GM18502 (cell line): ENCODE data around the gene PUSL1.

ENCODE experiments used
- ATAC-seq: cut with Tn5 transposase; IDR thresholded peaks from one replicate; pipeline ENCODE4 v1.9.1; 2021; ENCODE audit warnings: mild to moderate bottlenecking; ENCODE audit not compliant: unreplicated experiment, poor library complexity

The PUSL1 gene

DNA sequence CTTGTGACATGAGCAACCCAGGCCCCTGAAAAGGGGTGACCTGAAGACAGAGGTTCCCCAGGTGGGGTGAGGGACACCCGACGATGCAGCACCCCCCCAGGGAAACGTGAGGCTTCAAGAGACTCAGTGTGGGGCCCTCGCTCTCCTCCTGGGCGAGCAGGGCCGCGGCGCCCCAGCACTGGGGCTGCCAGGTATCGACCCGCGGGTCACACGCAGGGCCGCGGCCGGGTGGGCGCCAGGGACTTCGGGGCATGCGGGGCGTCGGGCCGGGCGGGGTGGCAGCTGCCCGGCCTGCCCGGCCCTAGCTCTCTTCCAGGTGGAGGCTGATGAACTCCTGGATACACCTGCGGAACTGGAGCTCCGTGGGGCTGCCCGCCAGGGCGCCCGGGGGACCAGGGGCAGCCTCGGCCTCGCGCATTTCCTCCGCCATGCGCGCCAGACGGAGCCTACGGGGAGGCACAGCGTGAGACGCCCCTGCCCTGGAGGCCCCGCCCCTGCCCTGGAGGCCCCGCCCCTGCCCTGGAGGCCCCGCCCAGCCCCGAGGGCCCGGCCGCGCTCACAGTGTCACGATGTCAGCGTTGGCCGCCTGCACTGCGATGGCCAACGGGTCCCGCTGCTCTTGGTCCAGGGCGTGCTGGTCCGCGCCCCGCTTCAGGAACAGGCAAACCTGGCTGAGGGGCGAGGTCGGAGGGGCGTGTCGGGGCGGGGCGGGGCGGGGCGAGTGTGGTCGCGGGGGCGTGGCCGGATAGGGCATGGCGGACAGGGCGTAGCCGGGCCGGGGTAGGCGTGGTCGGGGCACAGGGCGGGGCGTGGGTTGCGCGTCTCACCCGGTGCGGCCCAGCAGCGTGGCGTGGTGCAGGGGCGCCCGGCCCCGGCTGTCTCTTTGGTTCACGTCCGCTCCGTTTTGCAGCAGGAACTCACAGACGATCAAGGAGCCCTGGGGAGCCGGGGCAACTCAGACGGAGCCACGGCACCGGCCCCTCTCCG lies 14.8 kb upstream of the PUSL1 start:
- ATAC-seq, result no peak

DNA sequence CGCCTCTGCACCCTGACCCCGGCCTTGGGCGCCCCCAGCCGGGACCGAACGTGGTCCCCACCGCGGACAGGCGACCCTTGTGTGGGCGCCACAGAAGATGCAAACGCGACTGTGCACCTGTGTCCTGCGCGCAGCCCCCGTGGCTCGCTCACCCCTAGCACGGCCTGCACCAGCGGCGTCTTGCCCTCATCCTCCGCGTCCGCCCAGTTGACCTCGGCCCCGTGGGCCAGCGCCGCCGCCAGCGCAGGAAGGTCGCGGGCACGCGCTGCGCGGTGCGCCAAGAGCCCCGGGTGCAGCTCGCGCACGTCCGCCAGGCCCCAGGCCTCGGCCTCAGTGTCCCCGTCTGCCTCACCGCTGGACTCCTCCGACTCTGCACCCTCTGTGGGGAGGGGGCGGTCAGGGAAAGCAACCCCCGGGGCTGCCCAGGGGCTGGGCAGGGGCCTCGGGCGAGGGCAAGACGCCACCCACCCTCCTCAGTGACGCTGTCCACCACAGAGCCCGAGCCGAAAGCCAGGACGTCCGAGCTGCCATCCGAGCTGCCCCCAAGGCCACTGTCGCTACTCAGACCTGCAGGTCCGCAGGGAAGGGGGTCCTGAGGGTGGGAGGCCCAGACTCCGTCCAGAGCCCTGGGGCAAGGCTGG lies 14.0 kb upstream of the PUSL1 start:
- no peak for ATAC-seq

DNA sequence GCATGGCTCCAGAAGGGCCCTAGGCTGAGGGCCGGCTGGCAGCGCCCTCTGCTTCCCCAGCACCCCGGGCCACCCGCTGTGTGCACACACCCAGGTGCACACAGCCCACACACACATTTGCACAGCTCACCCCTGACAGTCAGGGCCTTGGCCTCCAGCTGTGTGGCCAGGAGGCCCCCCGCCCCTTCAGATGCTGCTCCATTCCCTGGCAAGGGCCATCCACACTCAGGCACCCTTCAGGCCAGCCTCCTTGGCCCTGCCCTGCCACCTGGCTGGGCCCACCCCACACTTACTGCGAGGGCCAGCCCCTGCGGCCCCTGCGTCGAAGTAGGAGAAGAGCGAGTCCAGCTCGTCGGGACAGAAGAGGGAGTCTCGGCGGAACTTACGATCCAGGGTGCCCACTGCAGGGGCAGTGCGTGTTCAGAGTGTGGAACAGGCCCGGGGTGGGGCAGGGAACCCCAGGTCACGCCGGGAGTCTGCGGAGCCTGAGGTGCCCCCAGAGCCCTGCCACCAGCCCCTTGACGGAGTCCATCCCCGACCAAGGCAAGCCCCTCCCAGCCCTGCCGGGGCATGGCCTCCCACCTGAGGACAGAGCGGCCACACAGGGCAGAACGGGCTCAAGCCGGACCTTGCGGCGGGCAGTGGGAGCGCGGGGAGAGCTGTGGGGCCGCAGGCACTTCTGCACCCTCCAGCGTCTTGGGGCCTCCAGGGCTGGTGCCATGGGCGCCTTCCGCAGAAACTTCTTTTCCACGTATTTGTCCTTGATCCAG lies 13.1 kb upstream of the PUSL1 start:
- no peak for ATAC-seq

DNA sequence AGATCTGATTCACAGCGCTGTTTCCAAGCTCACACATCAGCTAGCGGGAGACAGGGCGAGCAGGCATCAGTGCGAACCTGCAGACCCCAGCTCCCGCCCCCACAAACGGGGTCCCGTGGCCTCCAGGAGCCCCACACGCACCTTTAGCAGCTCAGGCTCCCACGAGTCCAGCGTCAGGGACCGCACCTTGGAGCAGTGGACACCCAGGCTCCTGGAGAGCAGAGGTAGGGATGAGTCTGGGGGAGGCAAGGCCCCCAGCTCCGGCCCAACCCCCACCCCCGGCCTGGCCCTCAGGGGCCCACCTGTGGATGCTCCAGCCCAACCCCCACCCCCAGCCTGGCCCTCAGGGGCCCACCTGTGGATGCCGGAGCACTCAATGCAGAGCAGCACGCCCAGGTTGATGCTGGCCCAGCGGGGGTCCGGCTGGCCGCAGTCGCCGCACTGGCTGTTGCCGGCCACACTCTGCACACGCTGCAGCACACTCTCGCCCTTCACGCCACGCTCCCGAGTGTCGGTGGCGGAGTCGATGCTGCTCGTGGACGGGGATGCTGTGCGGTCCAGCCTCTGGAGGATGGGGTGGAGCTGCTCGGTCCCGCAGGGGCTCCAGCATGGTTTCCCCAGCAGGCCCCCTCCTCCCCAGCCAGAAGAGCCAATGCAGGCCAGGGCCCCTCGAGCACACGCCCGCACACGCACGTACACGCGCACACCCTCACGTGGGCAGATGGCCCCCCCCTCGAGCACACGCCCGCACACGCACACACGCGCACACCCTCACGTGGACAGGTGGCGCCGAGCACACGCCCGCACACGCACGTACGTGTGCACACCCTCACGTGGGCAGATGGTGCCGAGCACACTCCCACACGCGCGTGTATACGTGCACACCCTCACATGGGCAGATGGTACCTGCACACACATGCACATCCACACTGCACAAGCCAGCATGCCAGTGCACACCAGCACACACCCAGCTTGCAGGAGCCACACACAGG lies 12.0 kb upstream of the PUSL1 start:
- no peak for ATAC-seq

DNA sequence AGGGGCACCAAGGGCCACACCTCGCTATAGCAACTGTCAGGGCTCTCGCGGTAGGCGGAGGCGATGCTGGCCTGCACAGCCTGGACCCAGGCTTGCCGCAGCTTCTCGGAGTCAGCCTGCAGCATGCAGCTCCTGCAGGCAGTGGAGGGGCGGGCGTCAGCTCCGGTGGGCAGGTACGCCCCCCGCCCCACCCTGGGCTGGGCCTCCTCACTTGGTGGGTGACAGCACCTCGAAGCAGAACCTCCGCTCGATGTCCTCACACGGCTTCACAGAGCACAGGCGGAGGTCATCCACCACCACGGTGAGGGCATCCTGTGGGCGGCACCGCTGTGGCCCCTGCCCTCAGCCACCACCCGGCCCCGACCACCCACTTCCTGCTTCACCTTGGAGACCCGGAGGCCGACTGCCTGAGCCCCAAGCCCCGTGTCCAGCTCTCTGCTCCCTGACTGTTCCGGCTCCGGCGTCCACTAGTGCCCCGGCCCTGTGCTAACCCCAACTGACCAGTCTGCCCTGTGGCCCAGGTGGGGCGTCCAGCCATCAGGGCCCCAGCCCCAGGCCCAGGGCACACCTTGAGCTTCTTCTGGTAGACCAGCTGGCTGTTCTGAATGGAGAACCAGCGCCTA lies 10.5 kb upstream of the PUSL1 start:
- ATAC-seq, result no peak

DNA sequence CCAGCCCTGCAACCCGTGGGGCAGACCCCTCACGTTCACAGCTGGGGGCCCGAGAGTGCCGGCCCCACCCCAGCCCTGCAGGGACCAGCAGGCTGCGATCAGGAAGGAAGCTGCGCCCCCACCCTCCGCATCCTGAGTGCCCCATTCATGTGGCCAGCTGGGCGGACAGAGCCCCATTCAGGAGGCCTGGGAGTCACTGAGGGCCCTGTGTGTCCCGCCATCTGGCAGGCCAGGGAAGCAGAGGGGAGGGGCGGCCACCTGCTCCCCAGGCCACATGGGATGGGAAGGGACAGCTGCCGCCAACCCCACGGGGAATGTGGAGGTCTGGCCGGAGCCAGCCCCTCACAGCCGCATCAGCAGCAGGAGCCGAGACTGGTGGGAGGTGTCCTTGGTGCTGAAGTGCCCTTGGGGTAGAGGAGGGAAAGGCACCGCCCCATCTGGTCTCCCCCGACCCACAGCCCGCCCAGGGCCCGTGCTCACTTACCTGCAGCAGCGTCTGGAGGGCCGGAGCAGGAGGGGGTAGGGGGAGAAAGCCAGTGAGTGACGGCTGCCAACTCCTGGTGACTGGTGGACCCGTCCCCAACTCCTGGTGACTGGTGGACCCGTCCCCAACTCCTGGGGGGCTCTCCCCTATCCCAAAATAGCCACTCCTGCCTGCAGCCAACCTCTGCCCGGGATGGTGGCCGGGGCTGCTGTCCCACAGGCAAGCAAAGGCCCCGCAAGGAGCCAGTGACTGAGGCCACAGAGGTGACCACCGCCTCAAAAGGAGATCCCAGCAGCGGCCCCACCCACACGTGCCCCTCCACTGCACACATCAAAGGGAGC lies 9.3 kb upstream of the PUSL1 start:
- no peak for ATAC-seq

DNA sequence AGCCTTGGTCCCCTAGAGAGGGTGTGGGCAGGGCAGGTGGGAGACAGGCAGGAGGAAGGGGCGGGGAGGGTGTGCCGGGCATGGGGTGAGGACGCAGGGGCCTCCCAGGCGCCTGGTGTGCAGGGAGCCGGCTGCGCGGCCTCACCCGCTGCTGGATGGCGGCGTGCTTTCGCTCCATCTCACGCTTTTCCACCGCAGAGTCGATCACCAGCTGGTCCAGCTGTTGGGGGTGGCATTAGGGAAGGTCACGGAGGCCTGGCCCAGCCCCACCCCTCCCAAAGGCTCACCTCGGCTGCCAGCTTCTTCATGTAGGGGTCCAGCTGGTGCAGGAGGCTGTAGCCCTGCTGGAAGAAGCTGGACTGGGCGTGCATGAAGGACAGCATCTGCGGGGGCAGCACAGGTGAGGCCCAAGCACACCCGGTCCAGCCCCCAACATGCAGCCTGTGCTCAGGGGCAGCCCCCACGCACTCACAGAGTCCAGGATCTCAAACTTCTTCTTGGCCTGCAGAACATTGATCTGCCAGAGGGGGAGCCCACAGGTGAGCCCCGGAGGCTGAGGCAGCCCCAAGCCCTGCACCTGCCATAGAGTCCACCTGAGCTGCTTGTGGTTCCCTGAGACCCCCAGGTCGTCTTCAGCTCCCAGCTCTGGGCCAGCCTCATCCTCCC lies 8.6 kb upstream of the PUSL1 start:
- no peak for ATAC-seq

DNA sequence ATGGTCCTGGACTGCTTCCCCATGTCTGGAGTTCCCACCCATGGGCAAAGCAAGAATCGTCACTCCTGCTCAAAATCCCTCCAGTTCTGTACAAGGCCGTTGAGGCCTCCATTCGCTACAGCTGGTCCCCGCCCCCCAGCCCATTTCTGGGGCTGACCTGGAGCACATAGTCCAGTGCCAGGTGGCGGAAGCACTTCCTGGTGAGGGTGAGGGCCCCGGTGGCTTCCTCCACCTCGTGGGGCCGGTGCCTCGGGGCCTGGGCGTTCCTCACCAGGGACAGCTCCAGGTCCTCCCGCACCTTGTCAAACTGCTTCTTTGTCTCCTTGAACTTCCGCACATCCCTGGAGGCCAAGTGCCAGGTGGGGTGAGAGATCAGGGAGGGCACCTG lies 8.1 kb upstream of the PUSL1 start:
- ATAC-seq, result no peak

DNA sequence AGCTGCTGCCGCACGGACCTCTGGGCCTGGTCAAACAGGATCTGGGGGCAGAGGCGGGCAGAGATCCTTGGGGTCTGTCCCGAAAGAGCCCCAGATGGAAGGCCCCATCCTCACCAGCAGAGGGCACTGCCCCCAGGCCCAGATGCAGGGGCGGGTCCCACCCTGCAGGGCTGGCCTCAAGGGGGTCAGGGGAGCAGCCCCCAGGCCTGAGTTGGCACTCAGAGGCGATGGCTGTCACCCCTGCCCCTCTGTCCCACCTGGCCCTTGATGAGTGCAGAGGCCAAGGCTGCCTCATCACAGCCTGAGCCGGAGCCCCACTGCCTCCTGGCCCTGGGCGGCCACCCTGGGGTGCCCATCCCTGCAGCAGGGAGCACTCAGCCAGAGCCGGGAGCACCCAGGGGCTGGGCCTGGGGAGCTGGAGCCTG lies 6.4 kb upstream of the PUSL1 start:
- no peak for ATAC-seq

DNA sequence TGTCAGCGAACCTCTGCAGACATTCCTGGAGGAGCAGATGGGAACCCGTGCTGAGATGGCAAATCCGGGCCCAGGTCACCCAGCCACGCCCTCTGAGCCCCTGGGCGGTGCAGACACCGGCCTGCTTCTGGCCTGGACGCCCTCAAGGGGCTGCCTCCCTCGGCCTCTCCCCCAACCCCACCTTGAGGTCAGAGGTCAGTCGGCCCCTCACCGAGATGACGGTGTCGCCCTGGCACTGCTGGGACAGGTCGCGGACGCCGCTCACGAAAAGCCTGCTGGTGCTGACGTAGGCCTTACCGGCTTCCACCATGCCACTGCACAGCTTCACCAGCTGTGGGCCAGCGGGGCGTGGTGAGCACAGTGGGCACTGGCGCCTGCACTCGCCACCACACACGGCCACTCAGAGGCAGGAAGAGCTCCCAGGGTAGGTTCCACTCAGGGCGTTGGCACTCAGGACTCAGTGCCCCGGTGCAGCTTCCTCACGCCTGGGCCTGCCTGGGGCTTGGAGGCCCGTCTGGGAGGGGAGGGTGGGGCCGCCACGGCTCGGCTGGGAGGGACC lies 5.4 kb upstream of the PUSL1 start:
- no peak for ATAC-seq

DNA sequence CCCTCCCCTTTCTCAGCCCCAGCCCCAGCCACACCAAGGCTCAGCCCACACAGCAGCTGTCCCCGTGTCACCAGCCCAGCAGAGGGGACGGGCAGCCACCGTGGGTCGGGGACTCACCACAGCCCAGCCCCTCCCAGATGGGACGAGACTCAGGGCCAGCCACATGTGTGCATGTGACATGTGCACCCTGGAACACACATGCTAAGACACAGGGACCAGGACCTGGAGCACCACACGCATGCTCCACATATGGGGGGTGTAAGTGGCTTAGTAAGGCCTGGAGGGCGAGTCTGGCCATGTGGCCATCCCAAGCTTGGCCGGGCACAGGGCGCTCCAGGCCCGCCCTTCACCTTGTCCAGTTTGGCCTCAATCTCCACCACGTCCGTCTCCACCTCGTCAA lies 4.7 kb upstream of the PUSL1 start:
- ATAC-seq, result no peak

DNA sequence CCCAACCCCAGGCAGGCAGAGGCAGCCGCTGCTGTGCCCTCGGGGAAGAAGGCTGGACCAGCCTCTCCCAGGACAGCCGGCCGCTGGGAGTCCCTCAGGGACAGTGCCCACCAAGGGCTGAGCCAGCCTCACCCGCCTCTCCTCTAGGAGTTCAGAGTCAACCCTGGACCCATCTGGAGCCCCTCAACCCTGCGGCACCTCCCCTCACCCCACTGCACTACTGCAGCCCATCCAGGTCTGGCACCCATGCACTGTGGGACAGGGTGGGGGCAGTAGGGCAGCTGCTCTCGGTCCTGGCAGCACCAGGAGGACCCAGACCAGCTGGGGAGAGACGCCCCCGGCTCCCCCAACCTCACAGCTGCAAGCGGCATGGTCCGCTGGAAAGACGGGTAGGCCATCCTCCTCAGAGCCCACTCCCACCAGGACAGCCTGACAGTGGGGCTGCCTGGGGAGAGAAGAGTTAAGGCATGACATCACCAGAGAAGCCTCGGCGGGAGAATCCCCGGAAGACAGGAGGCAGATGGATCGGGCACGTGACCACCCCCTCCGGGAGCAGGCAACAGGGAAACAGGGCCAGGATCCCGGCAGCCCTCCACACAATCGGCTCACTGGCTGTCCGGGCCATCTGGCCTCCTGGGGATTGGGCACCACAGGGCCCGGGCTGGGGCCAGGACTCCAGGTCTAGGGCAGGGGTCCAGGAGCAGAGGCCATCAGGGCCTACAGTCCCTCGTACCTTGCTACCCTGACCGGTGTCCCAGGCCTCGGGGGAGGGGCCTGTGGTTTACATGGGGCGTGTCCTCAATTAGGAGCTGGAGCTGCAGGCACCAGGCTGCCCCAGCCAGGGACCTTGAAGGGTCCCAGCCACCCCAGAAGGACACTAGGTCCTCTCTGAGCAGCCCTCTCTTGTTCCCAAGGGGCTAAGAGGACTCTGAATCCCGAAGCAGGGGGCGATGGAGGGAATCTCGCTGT lies 3.8 kb upstream of the PUSL1 start:
- ATAC-seq, result no peak

DNA sequence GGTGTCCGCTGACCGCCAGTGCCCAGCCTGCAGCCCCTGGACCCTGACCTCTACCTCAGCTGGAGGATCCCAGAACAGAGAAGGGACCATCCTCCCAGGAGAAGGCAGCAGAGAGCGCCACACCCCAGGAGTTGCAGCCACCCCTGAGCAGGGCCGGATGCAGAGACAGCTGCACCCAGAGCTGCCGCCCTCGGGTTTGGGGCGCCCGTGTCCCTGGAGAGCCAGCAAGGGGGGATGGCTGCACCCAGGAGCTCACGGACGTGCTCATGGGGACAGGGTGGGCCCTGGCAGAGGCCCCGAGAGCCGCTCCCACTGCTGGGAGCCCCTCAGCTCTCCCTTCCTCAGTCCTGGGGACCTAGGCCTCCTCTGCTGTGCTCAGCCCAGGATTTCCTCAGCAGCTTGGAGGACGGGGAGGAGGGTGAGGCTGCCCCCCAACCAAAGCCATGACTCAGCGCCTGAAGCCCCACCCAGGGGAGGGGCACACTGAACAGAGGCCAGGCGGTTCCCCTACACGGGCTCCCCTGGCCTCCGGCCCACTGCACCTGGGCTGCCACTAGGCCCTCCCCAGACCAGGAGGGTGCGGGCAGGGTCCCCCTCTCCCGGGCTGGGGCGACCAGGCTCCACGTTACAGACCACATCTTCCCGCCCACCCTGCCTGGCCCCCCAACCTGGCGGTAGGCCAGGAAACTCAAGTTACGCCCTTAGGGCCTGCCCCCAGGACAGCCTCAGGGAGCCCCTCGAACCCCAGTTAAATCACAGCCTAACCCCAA lies 2.9 kb upstream of the PUSL1 start:
- ATAC-seq, result peak; percentile 30

DNA sequence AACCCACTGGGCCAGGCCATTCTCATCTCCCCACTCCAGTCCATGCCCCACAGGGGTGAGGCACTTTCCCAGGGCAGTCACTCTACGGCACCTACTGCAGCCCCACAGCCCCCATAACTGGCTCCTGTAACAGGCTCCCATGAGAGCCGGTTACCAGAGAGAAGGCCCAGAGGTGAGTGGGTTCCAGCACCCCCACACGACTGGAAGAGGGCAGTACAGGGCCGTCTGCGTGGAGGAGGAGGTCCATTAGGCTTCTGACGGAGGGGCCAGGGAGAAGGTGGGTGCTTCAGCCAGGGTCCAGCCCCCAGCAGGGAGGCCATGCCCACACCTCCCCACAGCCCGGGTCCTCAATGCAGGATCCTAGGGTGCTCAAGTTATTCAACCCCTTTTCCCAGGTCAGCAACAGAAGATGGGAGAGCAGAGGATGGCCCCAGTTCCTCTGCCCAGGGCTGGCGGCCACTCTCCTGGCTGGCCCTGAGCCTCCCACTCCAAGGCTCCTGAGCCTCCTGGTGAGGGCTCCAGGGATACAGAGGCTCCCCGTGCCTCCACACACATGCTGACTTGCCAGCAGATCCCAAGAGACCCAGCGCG lies 2.2 kb upstream of the PUSL1 start:
- no peak for ATAC-seq

DNA sequence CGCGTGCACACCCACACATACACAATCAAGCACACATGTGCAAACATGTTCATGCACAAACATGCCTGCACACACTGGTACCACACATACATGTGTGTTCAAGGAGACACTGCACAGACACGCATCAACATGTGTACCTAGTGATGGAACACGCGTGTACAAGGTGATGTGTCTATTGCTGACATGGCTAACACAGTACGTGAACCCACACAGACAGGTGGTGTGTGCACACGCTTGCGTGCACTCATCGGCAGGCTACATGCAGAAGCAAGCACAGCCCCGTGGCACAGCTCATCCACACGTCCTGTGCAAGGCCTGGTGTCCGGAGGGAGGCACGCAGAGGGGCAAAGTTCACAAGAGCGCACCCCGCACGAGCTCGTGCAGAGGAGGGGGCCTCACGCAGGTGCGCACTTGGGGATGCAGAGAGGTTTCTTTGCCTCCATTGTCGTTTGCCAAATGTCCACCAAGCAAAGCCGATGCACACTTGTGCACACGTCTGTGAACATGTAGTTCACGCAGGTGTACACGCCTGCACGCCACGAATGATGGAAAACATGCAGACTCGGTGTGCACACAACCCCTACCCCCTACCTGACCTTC lies 1.6 kb upstream of the PUSL1 start:
- no peak for ATAC-seq
